ENCODE data around the gene CHMP1B.
"Not testable (repeated sequence)": the region's sequence is repeated elsewhere in the genome, so short reads cannot be mapped to it uniquely, and the experiment has no call there.

CHMP1B gene

GRCh38 chr18:11868230-11868629 lies 17.0 kb downstream of the CHMP1B start:
- no peak for DNase-seq (ENCODE audit: low read depth, low spot score)

GRCh38 chr18:11871501-11871900 lies 20.3 kb downstream of the CHMP1B start:
- no peak for DNase-seq (ENCODE audit: low read depth, low spot score)

GRCh38 chr18:11872479-11873136 lies 21.4 kb downstream of the CHMP1B start:
- no peak for DNase-seq (ENCODE audit: low read depth, low spot score)

- DNase-seq (ENCODE audit: low read depth, low spot score): no peak
Observed at GRCh38 chr18:11873670-11874340, 22.6 kb downstream of the CHMP1B start.

- no peak for DNase-seq (ENCODE audit: low read depth, low spot score)
Observed at GRCh38 chr18:11874676-11875075, 23.5 kb downstream of the CHMP1B start.

DNA sequence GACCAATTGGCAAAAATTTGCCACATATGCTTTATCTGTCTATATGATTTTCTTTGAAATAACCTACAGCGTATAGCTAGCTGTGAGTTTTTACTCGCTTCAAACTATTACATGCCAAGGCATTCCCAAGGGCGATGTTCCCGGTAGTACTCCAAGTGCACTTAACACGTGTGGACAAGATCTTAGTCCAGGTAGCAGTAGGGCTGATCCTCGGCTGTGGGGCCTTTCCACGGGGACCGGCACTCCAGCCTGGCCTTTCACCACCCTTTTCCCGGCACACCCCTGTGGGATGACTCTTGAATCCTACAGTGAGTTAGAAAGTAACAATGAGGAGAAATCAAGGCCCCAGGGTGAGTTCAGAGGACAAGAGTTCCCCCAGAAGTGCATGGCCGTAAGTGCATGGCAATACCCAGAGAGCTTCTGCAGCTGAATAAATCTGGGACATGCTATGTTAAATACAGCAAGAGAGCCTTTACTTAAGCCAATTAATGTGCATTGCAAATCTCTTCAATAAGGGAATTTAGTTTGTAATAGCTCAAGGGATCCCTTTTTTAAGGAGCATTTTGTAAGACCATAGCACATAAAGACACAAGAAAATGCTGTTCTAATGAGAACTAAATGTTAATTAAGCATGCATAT lies 26.4 kb downstream of the CHMP1B start:
- no peak for DNase-seq (ENCODE audit: low read depth, low spot score)

- no peak for DNase-seq (ENCODE audit: low read depth, low spot score)
Observed at GRCh38 chr18:11880586-11881304, 29.5 kb downstream of the CHMP1B start.

DNA sequence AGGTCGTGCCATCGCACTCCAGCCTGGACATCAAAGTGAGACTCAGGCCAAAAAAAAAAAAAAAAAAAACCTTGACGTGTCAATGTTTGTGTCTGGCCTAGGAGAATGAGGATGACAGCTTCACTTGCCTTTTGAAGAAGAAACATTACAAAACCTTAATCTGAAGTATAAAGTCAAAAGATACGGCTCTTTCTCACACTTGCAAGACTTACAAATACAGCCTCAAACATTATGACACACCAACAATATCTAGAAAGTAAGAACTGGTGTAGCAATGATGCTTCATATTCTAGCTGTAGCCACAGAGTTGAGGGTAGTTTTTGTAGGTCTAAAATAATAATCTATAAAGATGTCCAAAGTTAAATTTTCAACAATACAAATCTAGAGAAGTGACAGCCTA lies 31.4 kb downstream of the CHMP1B start:
- no peak for DNase-seq (ENCODE audit: low read depth, low spot score)

GRCh38 chr18:11883153-11883552 lies 31.9 kb downstream of the CHMP1B start:
- no peak for DNase-seq (ENCODE audit: low read depth, low spot score)

- DNase-seq (ENCODE audit: low read depth, low spot score): no peak
Observed at GRCh38 chr18:11884396-11885030, 33.3 kb downstream of the CHMP1B start.

GRCh38 chr18:11885278-11885947 lies 34.2 kb downstream of the CHMP1B start:
- DNase-seq (ENCODE audit: low read depth, low spot score): no peak

DNA sequence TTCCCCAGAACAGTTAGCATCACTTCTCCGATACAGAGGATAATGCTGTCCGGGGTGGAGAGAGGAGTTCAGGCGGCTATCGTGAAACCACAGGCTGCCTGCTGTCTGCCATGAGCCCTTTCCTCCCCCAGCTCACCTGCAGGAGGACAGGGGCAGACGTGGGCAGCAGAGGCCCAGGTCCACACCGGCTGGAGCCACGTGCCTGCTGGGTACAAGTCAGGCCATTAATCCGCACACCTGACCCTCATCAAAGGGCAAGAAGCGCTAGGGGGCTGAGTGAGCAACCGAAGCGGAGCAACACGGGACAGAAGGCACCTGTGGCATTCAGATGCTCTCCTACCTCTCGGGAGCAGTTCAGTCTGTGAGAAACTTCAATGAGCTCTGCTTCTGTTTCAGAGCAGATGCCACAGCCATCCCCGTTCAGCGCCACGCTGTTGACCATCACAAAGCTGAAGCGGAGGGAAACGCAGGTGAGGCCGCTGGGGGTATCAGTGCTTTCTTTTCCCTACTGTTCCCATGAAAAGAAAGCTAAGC lies 35.4 kb downstream of the CHMP1B start:
- no peak for DNase-seq (ENCODE audit: low read depth, low spot score)

DNA sequence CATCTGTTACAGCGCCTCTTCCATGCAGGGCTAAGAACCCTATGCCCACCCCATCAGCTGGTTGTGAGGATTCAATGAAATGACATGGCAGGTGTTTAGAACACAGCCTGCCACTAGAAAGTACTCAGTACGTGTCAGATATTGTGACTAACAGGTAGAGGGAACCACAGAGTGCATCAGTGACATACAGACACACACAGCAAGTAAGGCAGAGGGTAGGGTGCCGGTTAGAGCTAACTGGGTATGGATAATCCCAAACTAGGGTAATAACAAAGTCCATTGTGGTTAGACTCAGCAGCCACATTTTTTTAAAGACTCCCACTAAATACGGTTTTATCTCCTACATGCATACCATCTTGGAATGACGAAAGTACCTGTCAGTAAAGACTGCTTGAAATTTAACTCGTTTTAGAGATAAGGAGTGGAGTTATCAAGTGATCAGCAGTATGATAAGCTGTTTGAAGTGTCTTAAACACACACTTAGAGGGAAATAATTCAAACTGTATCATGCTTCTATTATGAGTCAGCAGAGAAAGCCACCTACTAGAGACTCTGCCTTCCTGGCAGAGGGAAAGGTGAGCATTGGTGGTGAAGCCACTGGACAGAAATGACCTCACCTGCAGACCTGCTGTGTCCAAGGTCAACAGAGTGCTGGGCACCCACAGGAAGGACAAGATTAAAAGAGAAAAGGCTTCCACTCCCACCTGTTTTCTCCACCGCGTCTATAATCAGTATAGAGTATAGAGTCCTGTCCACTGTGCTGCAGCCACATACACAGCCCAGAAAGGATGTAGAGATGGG lies 36.3 kb downstream of the CHMP1B start:
- no peak for DNase-seq (ENCODE audit: low read depth, low spot score)

DNA sequence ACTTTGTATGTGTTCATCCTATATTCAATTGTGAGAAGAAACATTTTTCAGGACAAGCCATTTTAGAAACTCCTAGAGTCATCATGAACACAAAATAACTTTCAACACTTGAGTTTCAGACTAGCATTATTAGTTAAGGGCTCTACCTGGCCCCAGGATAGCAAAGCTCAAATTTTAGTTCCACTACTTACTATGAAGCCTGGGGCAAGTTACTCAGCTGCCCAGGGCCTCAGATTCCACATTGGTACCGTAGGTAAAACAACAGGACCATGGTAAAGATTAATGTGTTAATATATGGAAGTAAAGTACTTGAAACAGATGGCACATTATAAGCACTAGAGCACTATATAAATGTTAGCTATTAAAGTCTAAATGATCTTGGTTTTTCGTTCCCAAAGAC lies 37.5 kb downstream of the CHMP1B start:
- no peak for DNase-seq (ENCODE audit: low read depth, low spot score)

- no peak for DNase-seq (ENCODE audit: low read depth, low spot score)
Observed at GRCh38 chr18:11889284-11889683, 38.1 kb downstream of the CHMP1B start.

DNA sequence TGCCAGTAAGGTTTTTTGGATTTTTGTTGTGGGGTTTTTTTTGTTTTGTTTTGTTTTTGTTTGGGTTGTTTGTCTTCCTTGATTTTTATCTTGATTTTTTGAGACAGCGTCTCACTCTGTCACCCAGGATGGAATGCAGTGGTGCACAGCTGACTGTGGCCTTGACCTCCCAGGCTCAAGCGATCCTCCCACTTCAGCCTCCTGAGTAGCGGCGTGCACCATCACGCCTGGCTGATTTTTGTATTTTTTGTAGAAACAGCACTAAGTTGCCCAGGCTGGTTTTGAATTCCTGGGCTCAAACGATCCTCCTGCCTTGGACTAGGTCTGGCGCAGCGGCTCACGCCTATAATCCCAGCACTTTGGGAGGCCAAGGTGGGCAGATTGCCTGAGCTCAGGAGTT lies 40.5 kb downstream of the CHMP1B start:
- no peak for DNase-seq (ENCODE audit: low read depth, low spot score)

- not testable (repeated sequence) for DNase-seq (ENCODE audit: low read depth, low spot score)
Observed at GRCh38 chr18:11892438-11892837, 41.2 kb downstream of the CHMP1B start.

DNA sequence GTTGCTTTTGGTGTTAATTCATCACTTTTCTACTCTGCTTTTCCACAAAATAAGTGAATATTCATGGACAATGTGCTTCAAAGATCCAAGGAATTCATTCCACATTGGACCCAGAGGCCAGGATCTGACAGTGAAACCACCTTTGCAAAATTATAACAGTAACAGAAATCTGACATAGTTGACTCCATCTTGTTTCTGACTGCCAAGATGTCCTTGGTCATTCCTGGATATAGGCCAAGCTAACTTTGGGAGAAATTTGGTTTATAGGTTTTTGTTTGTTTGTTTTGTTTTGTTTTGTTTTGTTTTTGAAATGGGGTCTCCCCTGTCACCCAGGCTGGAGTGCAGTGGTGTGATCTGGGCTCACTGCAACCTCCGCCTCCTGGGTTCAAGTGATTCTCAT lies 46.6 kb downstream of the CHMP1B start:
- DNase-seq (ENCODE audit: low read depth, low spot score): no peak

- no peak for DNase-seq (ENCODE audit: low read depth, low spot score)
Observed at GRCh38 chr18:11899063-11899462, 47.9 kb downstream of the CHMP1B start.

GRCh38 chr18:11901826-11902438 lies 50.7 kb downstream of the CHMP1B start:
- DNase-seq (ENCODE audit: low read depth, low spot score): no peak
